SK-N-MC (cell line): ENCODE data around the gene DIPK2A.

Experiments
- DNase-seq: peaks from one replicate; pipeline ENCODE4 v3.0.0-alpha.2; 2011; ENCODE audit warnings: low read depth, low spot score
- H3K27ac ChIP-seq: fragments of 200-600 bp; sonication (generic); 2 replicates; pipeline ENCODE4 v1.5.1; 2016; ENCODE audit warnings: mixed run types
- H3K36me3 ChIP-seq: fragments of 200-600 bp; sonication (generic); 2 replicates; pipeline ENCODE4 v1.6.1; 2017; ENCODE audit warnings: antibody characterized with exemption, low read length, mixed read lengths; ENCODE audit not compliant: insufficient read depth
- H3K4me3 ChIP-seq: fragments of 200-600 bp; sonication (generic); 2 replicates; pipeline ENCODE4 v1.5.1; 2016
- H3K9ac ChIP-seq: fragments of 200-600 bp; sonication (generic); 2 replicates; pipeline ENCODE4 v1.8.0; 2017; ENCODE audit warnings: mixed run types, mixed read lengths; ENCODE audit not compliant: insufficient read length
- H3K9me3 ChIP-seq: fragments of 200-600 bp; sonication (generic); 2 replicates; pipeline ENCODE4 v1.6.1; 2017; ENCODE audit warnings: low read depth, mild to moderate bottlenecking, antibody characterized with exemption, low read length, moderate library complexity, mixed read lengths
- EZH2 ChIP-seq: fragments of 200-600 bp; sonication (generic); IDR thresholded peaks from one replicate; pipeline ENCODE4 v1.6.1; 2017; ENCODE audit warnings: antibody characterized with exemption
- FOXP2 ChIP-seq: optimal IDR thresholded peaks from 2 replicates; pipeline ENCODE3; 2011; ENCODE audit warnings: mild to moderate bottlenecking, moderate library complexity; ENCODE audit not compliant: insufficient read depth; ENCODE audit errors: extremely low read length, control extremely low read depth
- POLR2AphosphoS5 ChIP-seq: IDR thresholded peaks from 2 replicates; pipeline ENCODE4 v1.6.1; 2012; ENCODE audit warnings: mild to moderate bottlenecking, low read depth, low read length, borderline replicate concordance

DIPK2A gene

GRCh38 chr3:144018776-144019175 lies 47.2 kb downstream of the DIPK2A start:
- Histone ChIP-seq H3K4me3 (no peak overlapping the region), H3K27ac (no peak overlapping the region), H3K36me3 (no peaks in the 10 kb centered on the region), H3K9me3 (no peaks in the 10 kb centered on the region), H3K9ac (no peak overlapping the region)
- TF ChIP-seq EZH2 (no peak), FOXP2 (no peak), POLR2AphosphoS5 (no peak)
- no peak for DNase-seq
